WERI-Rb-1 (cell line): ENCODE data around the gene NGEF.
A peak's percentile ranks its signal among the peaks of the same experiment; 100 is the strongest.

Experiments used
- DNase-seq: peaks from one replicate; pipeline ENCODE4 v3.0.0-alpha.2; 2020
- H3K27ac ChIP-seq: fragments of 250-450 bp; sonication (Bioruptor Pico); 2 replicates; pipeline ENCODE4 v1.5.1; 2020; ENCODE audit warnings: mild to moderate bottlenecking, moderate library complexity
- H3K27me3 ChIP-seq: fragments of 250-450 bp; sonication (Bioruptor Pico); 2 replicates; pipeline ENCODE4 v1.5.1; 2021; ENCODE audit warnings: mild to moderate bottlenecking, low read depth, moderate library complexity; ENCODE audit not compliant: insufficient read depth, severe bottlenecking
- H3K36me3 ChIP-seq: fragments of 250-450 bp; sonication (Bioruptor Pico); 2 replicates; pipeline ENCODE4 v1.5.1; 2020; ENCODE audit warnings: mild to moderate bottlenecking, moderate library complexity
- H3K4me3 ChIP-seq: 2 replicates; pipeline ENCODE4 v1.5.1; 2011; ENCODE audit warnings: low read depth, mild to moderate bottlenecking, control low read depth, low read length
- H3K9me3 ChIP-seq: fragments of 250-450 bp; sonication (Bioruptor Pico); 2 replicates; pipeline ENCODE4 v1.5.1; 2021; ENCODE audit warnings: mild to moderate bottlenecking, moderate library complexity; ENCODE audit not compliant: severe bottlenecking
- CTCF ChIP-seq: IDR thresholded peaks from 2 replicates; pipeline ENCODE4 v1.5.1; 2011; ENCODE audit warnings: low read depth, mild to moderate bottlenecking, control low read depth, inconsistent platforms, low read length

NGEF gene

GRCh38 chr2:232876978-232877441 is 136.0 kb downstream of the NGEF start:
- no peaks in the 10 kb centered on the region for H3K36me3 ChIP-seq
- H3K27ac ChIP-seq, result no peak overlapping the region
- no peaks in the 10 kb centered on the region for H3K27me3 ChIP-seq
- TF ChIP-seq CTCF, result no peak
- H3K9me3 ChIP-seq, result no peaks in the 10 kb centered on the region
- DNase-seq, result no peak
- peak overlapping the region; percentile 68 for H3K4me3 ChIP-seq

- Histone ChIP-seq H3K4me3 (peak overlapping the region; percentile 68), H3K27me3 (no peaks in the 10 kb centered on the region), H3K27ac (no peak overlapping the region; the same call in 1 of the 2 replicates), H3K9me3 (no peaks in the 10 kb centered on the region), H3K36me3 (no peaks in the 10 kb centered on the region)
- peak; percentile 57 for TF ChIP-seq CTCF
- DNase-seq, result peak; percentile 62
Measured at GRCh38 chr2:232876161-232876977, 136.7 kb downstream of the NGEF start.

GRCh38 chr2:232875256-232876121 is 137.6 kb downstream of the NGEF start:
- Histone ChIP-seq H3K4me3 (peak overlapping the region; percentile 68), H3K27ac (no peak overlapping the region), H3K27me3 (no peaks in the 10 kb centered on the region), H3K36me3 (no peaks in the 10 kb centered on the region), H3K9me3 (no peaks in the 10 kb centered on the region)
- TF ChIP-seq CTCF, result peak; percentile 42; the same call in 1 of the 2 replicates
- peak; percentile 42 for DNase-seq

- no peaks in the 10 kb centered on the region for H3K27me3 ChIP-seq
- no peak overlapping the region for H3K27ac ChIP-seq
- H3K4me3 ChIP-seq, result no peak overlapping the region
- H3K9me3 ChIP-seq, result no peaks in the 10 kb centered on the region
- no peak for TF ChIP-seq CTCF
- no peak for DNase-seq
- H3K36me3 ChIP-seq, result no peaks in the 10 kb centered on the region
Measured at GRCh38 chr2:232874677-232875223, 138.3 kb downstream of the NGEF start.

- H3K36me3 ChIP-seq, result no peaks in the 10 kb centered on the region
- no peaks in the 10 kb centered on the region for H3K9me3 ChIP-seq
- H3K4me3 ChIP-seq, result no peak overlapping the region
- no peaks in the 10 kb centered on the region for H3K27me3 ChIP-seq
- DNase-seq, result no peak
- H3K27ac ChIP-seq, result no peak overlapping the region
- no peak for TF ChIP-seq CTCF
Measured at GRCh38 chr2:232873909-232874641, 139.0 kb downstream of the NGEF start.
